ENCODE results near the gene ATXN1.

DNA sequence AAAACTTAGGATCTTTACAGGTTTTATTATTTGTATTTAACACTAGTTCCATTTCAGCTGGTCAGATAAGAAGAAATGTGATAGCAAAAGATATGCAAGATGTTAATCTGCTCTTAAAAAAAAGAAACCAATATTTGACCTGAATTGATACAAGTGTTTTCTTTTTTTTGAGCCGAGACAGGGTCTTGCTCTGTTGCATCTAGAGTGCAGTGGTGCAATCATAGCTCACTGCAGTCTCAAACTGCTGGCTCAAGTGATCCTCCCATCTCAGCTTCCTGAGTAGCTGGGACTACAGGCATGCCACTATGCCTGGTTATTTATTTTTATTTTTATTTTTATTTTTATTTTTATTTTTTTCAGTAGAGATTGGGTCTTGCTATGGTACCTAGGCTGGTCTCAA is 389.9 kb downstream of the ATXN1 start:
- TF ChIP-seq EZH2phosphoT487 (IDR thresholded peaks at IDR 0.05; ENCODE audit: borderline replicate concordance, low read length) (no peak), EZH2 (IDR thresholded peaks at IDR 0.05; ENCODE audit: low read length, unreplicated experiment) (no peak)
- TF ChIP-seq, protein P1, sequence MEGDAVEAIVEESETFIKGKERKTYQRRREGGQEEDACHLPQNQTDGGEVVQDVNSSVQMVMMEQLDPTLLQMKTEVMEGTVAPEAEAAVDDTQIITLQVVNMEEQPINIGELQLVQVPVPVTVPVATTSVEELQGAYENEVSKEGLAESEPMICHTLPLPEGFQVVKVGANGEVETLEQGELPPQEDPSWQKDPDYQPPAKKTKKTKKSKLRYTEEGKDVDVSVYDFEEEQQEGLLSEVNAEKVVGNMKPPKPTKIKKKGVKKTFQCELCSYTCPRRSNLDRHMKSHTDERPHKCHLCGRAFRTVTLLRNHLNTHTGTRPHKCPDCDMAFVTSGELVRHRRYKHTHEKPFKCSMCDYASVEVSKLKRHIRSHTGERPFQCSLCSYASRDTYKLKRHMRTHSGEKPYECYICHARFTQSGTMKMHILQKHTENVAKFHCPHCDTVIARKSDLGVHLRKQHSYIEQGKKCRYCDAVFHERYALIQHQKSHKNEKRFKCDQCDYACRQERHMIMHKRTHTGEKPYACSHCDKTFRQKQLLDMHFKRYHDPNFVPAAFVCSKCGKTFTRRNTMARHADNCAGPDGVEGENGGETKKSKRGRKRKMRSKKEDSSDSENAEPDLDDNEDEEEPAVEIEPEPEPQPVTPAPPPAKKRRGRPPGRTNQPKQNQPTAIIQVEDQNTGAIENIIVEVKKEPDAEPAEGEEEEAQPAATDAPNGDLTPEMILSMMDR (conservative IDR thresholded peaks at IDR 0.05; ENCODE audit: low read depth, low read length) = no peak

All from PC-3 (cell line).